Measurements from ENCODE around the gene MOXD1.
A peak's percentile ranks its signal among the peaks of the same experiment; 100 is the strongest.

Gene MOXD1

DNA sequence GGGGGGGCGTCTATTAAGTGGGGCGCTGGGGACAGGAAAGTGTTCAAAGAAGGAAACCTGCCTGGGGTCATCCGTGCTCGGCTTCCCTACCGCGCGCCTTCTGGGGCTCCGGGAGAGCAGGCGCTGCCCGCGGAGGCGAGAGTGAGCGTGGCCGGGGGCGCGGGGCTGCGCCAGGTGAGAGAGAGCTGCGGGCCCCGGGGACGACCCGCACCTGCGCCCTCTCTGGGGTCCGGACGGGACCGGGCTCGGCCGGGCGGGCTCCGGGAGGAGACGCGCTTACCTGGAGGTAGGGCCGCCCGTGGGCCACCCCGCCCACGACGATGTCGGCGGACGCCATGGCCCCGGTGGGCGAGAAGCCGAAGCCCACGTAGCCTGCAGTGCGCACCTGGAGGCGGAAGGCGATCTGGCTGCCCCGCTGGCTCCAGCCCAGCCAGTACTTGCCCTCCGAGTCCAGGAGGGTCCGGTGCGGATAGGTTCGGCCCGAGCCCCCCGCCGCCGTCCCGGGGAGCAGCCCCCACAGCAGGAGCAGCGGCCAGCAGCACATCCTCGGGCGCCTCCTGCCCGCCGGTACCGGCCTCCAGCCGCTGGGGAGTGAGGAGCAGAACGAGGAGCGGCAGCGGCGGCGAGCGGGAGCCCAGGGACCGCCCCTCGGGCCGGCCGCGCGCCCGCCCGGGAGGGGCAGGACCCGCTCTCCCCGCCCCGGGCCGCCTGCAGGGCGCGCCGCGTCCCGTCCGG, at the start of gene MOXD1:
Gene MOXD1, minus strand, starts transcription at position 593 of the 735 bp plus-strand sequence. Its CDS starts 49 bp downstream, at position 544.
- H3K27me3 ChIP-seq (ENCODE audit: control insufficient read depth, insufficient read depth, low read length) = peaks cover 16% of the 10 kb centered on the region; the same call in 1 of the 2 replicates
- peak within 1 kb of the TSS; percentile 80 for H3K4me3 ChIP-seq (ENCODE audit: low read length)
- WGBS (ENCODE audit: insufficient coverage, insufficient read length) = no CpG with 5 or more reads among the region's 87 CpGs
- no peak for DNase-seq (ENCODE audit: low read depth, low spot score)
- no peaks in the 10 kb centered on the region for H3K36me3 ChIP-seq (ENCODE audit: control insufficient read depth, insufficient read depth, low read length)
- no peaks in the 10 kb centered on the region; the same call in 1 of the 2 replicates for H3K4me1 ChIP-seq (ENCODE audit: control insufficient read depth, insufficient read depth, low read length)
- no peaks in the 10 kb centered on the region for H3K9me3 ChIP-seq (ENCODE audit: control insufficient read depth, insufficient read depth, low read length)
- H3K27ac ChIP-seq (ENCODE audit: low read length) = no peak within 1 kb of the TSS

- no CpG with 5 or more reads among the region's 5 CpGs for WGBS (ENCODE audit: insufficient coverage, insufficient read length)
- H3K36me3 ChIP-seq (ENCODE audit: control insufficient read depth, insufficient read depth, low read length) = no peaks in the 10 kb centered on the region
- no peak for DNase-seq (ENCODE audit: low read depth, low spot score)
Observed at GRCh38 chr6:132446855-132447241, 45.6 kb upstream of the MOXD1 start.

DNA sequence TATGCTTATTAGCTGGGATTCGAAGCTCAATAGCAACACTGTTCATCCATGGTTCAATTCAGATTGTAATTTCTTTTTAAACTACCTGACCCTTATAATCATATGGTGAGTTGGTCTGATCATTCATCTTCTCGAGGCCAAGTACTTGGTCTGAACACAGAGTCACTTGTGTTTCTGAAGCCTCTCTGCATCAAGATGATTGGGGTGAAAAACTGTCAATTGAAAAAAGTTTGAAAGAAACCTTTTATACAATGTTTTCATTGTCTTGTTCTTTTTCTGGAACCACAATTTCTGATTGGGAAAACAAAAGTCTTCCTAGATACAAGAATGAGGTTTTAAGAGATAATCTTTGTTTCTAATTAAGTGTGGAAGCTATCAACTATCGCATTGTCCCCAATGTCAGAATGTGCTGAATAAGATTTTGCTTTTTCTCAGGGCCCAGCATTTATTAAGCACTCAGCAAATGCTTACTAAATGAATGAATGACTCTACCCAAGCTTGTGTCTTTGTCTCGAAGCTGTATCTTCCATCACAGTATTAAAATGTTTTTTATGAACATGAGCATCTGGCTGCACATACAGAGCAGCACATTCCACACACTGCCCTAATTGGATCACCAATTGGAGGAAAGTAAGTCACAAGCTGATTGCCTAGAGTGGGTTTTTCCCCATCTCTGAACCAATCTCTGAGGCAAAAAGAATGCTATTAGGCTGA, 45.0 kb upstream of the MOXD1 start:
- no peak overlapping the region for H3K27ac ChIP-seq (ENCODE audit: low read length)
- no peaks in the 10 kb centered on the region for H3K4me1 ChIP-seq (ENCODE audit: control insufficient read depth, insufficient read depth, low read length)
- no peaks in the 10 kb centered on the region for H3K36me3 ChIP-seq (ENCODE audit: control insufficient read depth, insufficient read depth, low read length)
- H3K4me3 ChIP-seq (ENCODE audit: low read length) = no peak overlapping the region
- DNase-seq (ENCODE audit: low read depth, low spot score) = no peak
- no CpG with 5 or more reads among the region's 4 CpGs for WGBS (ENCODE audit: insufficient coverage, insufficient read length)
- H3K27me3 ChIP-seq (ENCODE audit: control insufficient read depth, insufficient read depth, low read length) = no peaks in the 10 kb centered on the region
- H3K9me3 ChIP-seq (ENCODE audit: control insufficient read depth, insufficient read depth, low read length) = no peaks in the 10 kb centered on the region

More at GRCh38 chr6:132446855-132447241, 45.6 kb upstream of the MOXD1 start:
- Histone ChIP-seq H3K4me3 (ENCODE audit: low read length) (no peak overlapping the region), H3K27me3 (ENCODE audit: control insufficient read depth, insufficient read depth, low read length) (no peaks in the 10 kb centered on the region), H3K27ac (ENCODE audit: low read length) (no peak overlapping the region), H3K4me1 (ENCODE audit: control insufficient read depth, insufficient read depth, low read length) (no peaks in the 10 kb centered on the region), H3K9me3 (ENCODE audit: control insufficient read depth, insufficient read depth, low read length) (no peaks in the 10 kb centered on the region)

DNA sequence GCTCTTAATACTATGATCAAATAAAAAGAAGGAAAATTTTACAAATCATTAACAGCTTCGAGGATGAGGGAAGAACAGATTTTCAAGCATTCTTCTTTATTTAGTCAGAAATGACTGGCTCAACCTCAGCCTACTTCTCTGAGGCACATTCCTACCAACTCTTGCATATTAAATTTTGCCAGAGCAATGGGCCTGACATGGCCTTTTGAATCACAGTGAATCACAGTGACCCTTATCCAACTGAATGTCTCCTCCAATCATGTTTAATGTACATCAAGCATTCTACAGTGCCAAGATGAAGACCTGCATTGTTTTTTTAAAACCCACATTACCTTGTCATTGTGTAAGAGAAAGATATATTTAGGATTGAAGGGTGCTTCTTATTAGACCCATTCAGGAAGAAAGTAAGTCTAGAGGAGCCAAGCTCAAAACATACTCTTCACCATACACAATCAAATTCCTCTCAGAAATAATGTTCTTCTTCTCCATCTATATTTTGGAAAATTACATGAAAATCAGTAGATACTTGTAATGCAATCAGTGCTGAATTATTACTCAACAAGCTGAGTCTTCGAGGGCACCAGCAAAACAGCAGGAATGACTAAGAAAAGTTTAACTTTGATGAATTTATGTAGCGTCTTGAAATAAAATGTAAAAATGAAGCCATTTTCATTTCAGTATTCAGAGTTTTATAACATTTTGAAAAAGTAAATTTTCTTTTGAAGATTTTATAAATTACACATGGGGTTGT, 44.1 kb upstream of the MOXD1 start:
- H3K27me3 ChIP-seq (ENCODE audit: control insufficient read depth, insufficient read depth, low read length) = no peaks in the 10 kb centered on the region
- H3K36me3 ChIP-seq (ENCODE audit: control insufficient read depth, insufficient read depth, low read length) = no peaks in the 10 kb centered on the region
- no CpG with 5 or more reads among the region's 3 CpGs for WGBS (ENCODE audit: insufficient coverage, insufficient read length)
- H3K9me3 ChIP-seq (ENCODE audit: control insufficient read depth, insufficient read depth, low read length) = no peaks in the 10 kb centered on the region
- H3K27ac ChIP-seq (ENCODE audit: low read length) = no peak overlapping the region
- DNase-seq (ENCODE audit: low read depth, low spot score) = no peak
- H3K4me1 ChIP-seq (ENCODE audit: control insufficient read depth, insufficient read depth, low read length) = no peaks in the 10 kb centered on the region
- H3K4me3 ChIP-seq (ENCODE audit: low read length) = no peak overlapping the region

GRCh38 chr6:132443206-132443605, 41.9 kb upstream of the MOXD1 start:
- H3K9me3 ChIP-seq (ENCODE audit: control insufficient read depth, insufficient read depth, low read length) = no peaks in the 10 kb centered on the region
- no peak overlapping the region for H3K27ac ChIP-seq (ENCODE audit: low read length)
- H3K4me3 ChIP-seq (ENCODE audit: low read length) = no peak overlapping the region

GRCh38 chr6:132430110-132430509, 28.8 kb upstream of the MOXD1 start:
- H3K27me3 ChIP-seq (ENCODE audit: control insufficient read depth, insufficient read depth, low read length) = no peaks in the 10 kb centered on the region
- WGBS (ENCODE audit: insufficient coverage, insufficient read length) = no CpG with 5 or more reads among the region's 2 CpGs
- H3K9me3 ChIP-seq (ENCODE audit: control insufficient read depth, insufficient read depth, low read length) = no peaks in the 10 kb centered on the region
- H3K4me1 ChIP-seq (ENCODE audit: control insufficient read depth, insufficient read depth, low read length) = no peaks in the 10 kb centered on the region
- no peak overlapping the region for H3K4me3 ChIP-seq (ENCODE audit: low read length)
- no peaks in the 10 kb centered on the region for H3K36me3 ChIP-seq (ENCODE audit: control insufficient read depth, insufficient read depth, low read length)
- H3K27ac ChIP-seq (ENCODE audit: low read length) = no peak overlapping the region
- DNase-seq (ENCODE audit: low read depth, low spot score) = no peak

More at GRCh38 chr6:132443206-132443605, 41.9 kb upstream of the MOXD1 start:
- Histone ChIP-seq H3K27me3 (ENCODE audit: control insufficient read depth, insufficient read depth, low read length) (no peaks in the 10 kb centered on the region), H3K4me1 (ENCODE audit: control insufficient read depth, insufficient read depth, low read length) (no peaks in the 10 kb centered on the region), H3K36me3 (ENCODE audit: control insufficient read depth, insufficient read depth, low read length) (no peaks in the 10 kb centered on the region)
- no peak for DNase-seq (ENCODE audit: low read depth, low spot score)

DNA sequence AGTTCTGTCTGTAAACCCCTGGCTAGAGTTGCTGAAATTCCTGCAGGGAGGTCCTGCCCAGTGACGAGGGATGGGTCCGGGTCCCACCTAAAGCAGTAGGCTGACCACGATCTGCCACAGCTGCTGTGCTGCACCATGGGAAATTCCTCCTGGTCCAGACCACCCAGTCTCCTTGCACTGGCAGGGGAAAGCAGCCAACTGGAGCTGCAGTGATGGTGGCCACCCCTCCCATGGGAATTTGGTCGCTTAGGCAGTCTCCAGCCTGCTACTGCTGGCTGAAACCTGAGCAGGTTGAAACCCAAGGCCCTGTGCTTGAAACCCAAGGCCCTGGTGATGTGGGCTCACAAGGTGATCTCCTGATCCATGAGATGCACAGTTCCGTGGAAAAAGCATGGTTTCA, 23.9 kb upstream of the MOXD1 start:
- no peak overlapping the region for H3K4me3 ChIP-seq (ENCODE audit: low read length)
- no CpG with 5 or more reads among the region's 5 CpGs for WGBS (ENCODE audit: insufficient coverage, insufficient read length)
- no peaks in the 10 kb centered on the region for H3K9me3 ChIP-seq (ENCODE audit: control insufficient read depth, insufficient read depth, low read length)
- no peaks in the 10 kb centered on the region for H3K27me3 ChIP-seq (ENCODE audit: control insufficient read depth, insufficient read depth, low read length)
- no peak overlapping the region for H3K27ac ChIP-seq (ENCODE audit: low read length)
- H3K36me3 ChIP-seq (ENCODE audit: control insufficient read depth, insufficient read depth, low read length) = no peaks in the 10 kb centered on the region
- no peaks in the 10 kb centered on the region for H3K4me1 ChIP-seq (ENCODE audit: control insufficient read depth, insufficient read depth, low read length)
- no peak for DNase-seq (ENCODE audit: low read depth, low spot score)

- no CpG with 5 or more reads among the region's 3 CpGs for WGBS (ENCODE audit: insufficient coverage, insufficient read length)
- no peak overlapping the region for H3K4me3 ChIP-seq (ENCODE audit: low read length)
- no peaks in the 10 kb centered on the region for H3K9me3 ChIP-seq (ENCODE audit: control insufficient read depth, insufficient read depth, low read length)
- no peak overlapping the region for H3K27ac ChIP-seq (ENCODE audit: low read length)
- H3K27me3 ChIP-seq (ENCODE audit: control insufficient read depth, insufficient read depth, low read length) = no peaks in the 10 kb centered on the region
- no peaks in the 10 kb centered on the region for H3K4me1 ChIP-seq (ENCODE audit: control insufficient read depth, insufficient read depth, low read length)
- no peak for DNase-seq (ENCODE audit: low read depth, low spot score)
- H3K36me3 ChIP-seq (ENCODE audit: control insufficient read depth, insufficient read depth, low read length) = no peaks in the 10 kb centered on the region
Observed at GRCh38 chr6:132423839-132424238, 22.6 kb upstream of the MOXD1 start.

GRCh38 chr6:132418235-132418965, 17.1 kb upstream of the MOXD1 start:
- H3K27me3 ChIP-seq (ENCODE audit: control insufficient read depth, insufficient read depth, low read length) = no peaks in the 10 kb centered on the region
- H3K9me3 ChIP-seq (ENCODE audit: control insufficient read depth, insufficient read depth, low read length) = no peaks in the 10 kb centered on the region
- no peaks in the 10 kb centered on the region for H3K36me3 ChIP-seq (ENCODE audit: control insufficient read depth, insufficient read depth, low read length)
- no peak for DNase-seq (ENCODE audit: low read depth, low spot score)
- H3K4me3 ChIP-seq (ENCODE audit: low read length) = no peak overlapping the region
- no peak overlapping the region for H3K27ac ChIP-seq (ENCODE audit: low read length)
- WGBS (ENCODE audit: insufficient coverage, insufficient read length) = no CpG with 5 or more reads among the region's 6 CpGs
- H3K4me1 ChIP-seq (ENCODE audit: control insufficient read depth, insufficient read depth, low read length) = no peaks in the 10 kb centered on the region

GRCh38 chr6:132414761-132415160, 13.5 kb upstream of the MOXD1 start:
- Histone ChIP-seq H3K4me1 (ENCODE audit: control insufficient read depth, insufficient read depth, low read length) (no peaks in the 10 kb centered on the region), H3K4me3 (ENCODE audit: low read length) (no peak overlapping the region), H3K27me3 (ENCODE audit: control insufficient read depth, insufficient read depth, low read length) (no peaks in the 10 kb centered on the region), H3K9me3 (ENCODE audit: control insufficient read depth, insufficient read depth, low read length) (no peaks in the 10 kb centered on the region), H3K36me3 (ENCODE audit: control insufficient read depth, insufficient read depth, low read length) (no peaks in the 10 kb centered on the region), H3K27ac (ENCODE audit: low read length) (no peak overlapping the region)
- no CpG with 5 or more reads among the region's 5 CpGs for WGBS (ENCODE audit: insufficient coverage, insufficient read length)
- DNase-seq (ENCODE audit: low read depth, low spot score) = no peak
